ENCODE results near the gene AGPS.
A peak's percentile ranks its signal among the peaks of the same experiment; 100 is the strongest.

Gene AGPS

GRCh38 chr2:177395351-177396065 lies 2.9 kb downstream of the AGPS start:
- H3K27me3 ChIP-seq = peaks cover 0 to 30% (median 20%) of the 10 kb centered on the region in 11 experiments; a peak in 18 of 22 replicates
- peak overlapping the region in 3 of 11 experiments; percentile 85 to 95 (median 93); a peak in 7 of 22 replicates for H3K4me2 ChIP-seq
- no peak overlapping the region for H3K9ac ChIP-seq
- no peak for TF ChIP-seq Cebpa-rat (IDR thresholded peaks at IDR 0.05)
- H3K36me3 ChIP-seq = peaks cover 0 to 11% (median 7%) of the 10 kb centered on the region in 11 experiments; a peak in 5 of 22 replicates
- no peaks in the 10 kb centered on the region for H3K9me3 ChIP-seq (replicated peaks in 1 of 11)
- H3K4me3 ChIP-seq = no peak overlapping the region
- no peak overlapping the region; a peak in 1 of 22 replicates for H3K27ac ChIP-seq
- peaks cover 0 to 53% (median 17%) of the 10 kb centered on the region in 11 experiments; a peak in 12 of 22 replicates for H4K20me1 ChIP-seq
- H3K4me1 ChIP-seq = peaks cover 26 to 67% (median 33%) of the 10 kb centered on the region in 10 experiments

GRCh38 chr2:177396703-177397460 lies 4.3 kb downstream of the AGPS start:
- Histone ChIP-seq H3K9ac (no peak overlapping the region), H3K4me1 (peaks cover 26 to 59% (median 32%) of the 10 kb centered on the region in 10 experiments), H3K27me3 (peaks cover 0 to 24% (median 18%) of the 10 kb centered on the region in 11 experiments; a peak in 17 of 22 replicates), H4K20me1 (peaks cover 0 to 67% (median 17%) of the 10 kb centered on the region in 11 experiments; a peak in 12 of 22 replicates), H3K36me3 (peaks cover 0 to 11% (median 7%) of the 10 kb centered on the region in 11 experiments; a peak in 5 of 22 replicates), H3K27ac (no peak overlapping the region), H3K4me3 (no peak overlapping the region), H3K4me2 (peak overlapping the region in 3 of 11 experiments; percentile 38 to 60 (median 38); a peak in 5 of 22 replicates), H3K9me3 (replicated peaks in 1 of 11) (no peaks in the 10 kb centered on the region)
- no peak for TF ChIP-seq Cebpa-rat (IDR thresholded peaks at IDR 0.05)

DNA sequence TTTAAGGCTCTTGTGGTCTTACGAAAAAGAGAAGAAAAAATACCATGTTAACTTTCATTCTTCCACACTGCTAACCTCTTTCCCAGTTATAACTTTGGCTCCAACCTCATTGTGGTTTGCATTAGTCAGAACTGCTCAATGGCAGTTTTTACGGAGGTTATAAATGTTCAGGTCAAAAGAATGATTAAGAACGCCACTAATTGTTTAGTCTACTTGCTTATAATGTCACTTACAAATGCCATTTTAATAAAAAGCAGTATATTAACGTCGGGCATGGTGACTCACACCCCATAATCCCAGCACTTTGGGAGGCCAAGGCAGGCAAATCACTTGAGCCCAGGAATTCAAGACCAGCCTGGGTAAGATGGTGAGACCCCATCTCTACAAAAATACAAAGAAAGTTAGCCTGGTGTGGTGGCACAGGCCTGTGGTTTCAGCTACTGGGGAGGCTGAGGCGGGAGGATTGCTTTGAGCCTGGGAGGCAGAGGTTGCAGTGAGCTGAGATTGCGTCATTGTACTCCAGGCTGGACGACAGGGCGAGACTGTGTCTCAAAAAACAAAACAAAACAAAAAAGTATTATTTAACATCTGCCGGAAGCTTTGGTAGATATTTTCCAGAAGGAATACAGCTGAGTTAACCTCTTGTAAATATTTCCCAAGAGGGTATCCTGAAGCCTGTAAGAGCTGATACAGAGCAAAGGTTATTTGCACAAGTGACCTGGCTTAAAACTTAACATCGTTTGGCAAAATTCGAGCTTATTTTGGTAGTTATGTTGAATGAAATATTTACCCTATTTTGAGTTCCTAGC lies 5.1 kb downstream of the AGPS start:
- peak in 2 of 11 experiments; percentile 27 to 41; a peak in 1 of 22 replicates for TF ChIP-seq Cebpa-rat (IDR thresholded peaks at IDR 0.05)
- Histone ChIP-seq H3K4me3 (no peak overlapping the region), H3K27me3 (peaks cover 0 to 16% (median 10%) of the 10 kb centered on the region in 11 experiments; a peak in 17 of 22 replicates), H3K27ac (no peak overlapping the region), H3K9ac (no peak overlapping the region), H3K4me1 (peaks cover 18 to 54% (median 25%) of the 10 kb centered on the region in 10 experiments; a peak in 19 of 20 replicates), H3K4me2 (peak overlapping the region in 6 of 11 experiments; percentile 17 to 60 (median 40); a peak in 10 of 22 replicates), H3K36me3 (peaks cover 0 to 11% (median 7%) of the 10 kb centered on the region in 11 experiments; a peak in 5 of 22 replicates), H3K9me3 (replicated peaks in 1 of 11) (no peaks in the 10 kb centered on the region), H4K20me1 (peaks cover 0 to 75% (median 17%) of the 10 kb centered on the region in 11 experiments; a peak in 12 of 22 replicates)

- H3K4me3 ChIP-seq = no peak overlapping the region
Observed at GRCh38 chr2:177398290-177398683, 5.7 kb downstream of the AGPS start.

GRCh38 chr2:177398791-177399190 lies 6.2 kb downstream of the AGPS start:
- Histone ChIP-seq H3K4me1 (peaks cover 7 to 52% (median 18%) of the 10 kb centered on the region in 10 experiments; a peak in 19 of 20 replicates), H4K20me1 (peaks cover 0 to 86% (median 17%) of the 10 kb centered on the region in 11 experiments; a peak in 12 of 22 replicates), H3K4me3 (no peak overlapping the region), H3K27ac (no peak overlapping the region), H3K36me3 (peaks cover 0 to 11% (median 7%) of the 10 kb centered on the region in 11 experiments; a peak in 5 of 22 replicates), H3K9me3 (replicated peaks in 1 of 11) (no peaks in the 10 kb centered on the region), H3K4me2 (peak overlapping the region in 1 of 11 experiments; percentile 2; a peak in 1 of 22 replicates), H3K27me3 (peaks cover 0 to 8% (median 0%) of the 10 kb centered on the region in 11 experiments; a peak in 7 of 22 replicates), H3K9ac (no peak overlapping the region)
- TF ChIP-seq Cebpa-rat (IDR thresholded peaks at IDR 0.05) = no peak

More at GRCh38 chr2:177398290-177398683, 5.7 kb downstream of the AGPS start:
- peaks cover 0 to 81% (median 17%) of the 10 kb centered on the region in 11 experiments; a peak in 12 of 22 replicates for H4K20me1 ChIP-seq
- peaks cover 0 to 11% (median 7%) of the 10 kb centered on the region in 11 experiments; a peak in 5 of 22 replicates for H3K36me3 ChIP-seq
- peaks cover 0 to 10% (median 4%) of the 10 kb centered on the region in 11 experiments; a peak in 11 of 22 replicates for H3K27me3 ChIP-seq
- no peaks in the 10 kb centered on the region for H3K9me3 ChIP-seq (replicated peaks in 1 of 11)
- TF ChIP-seq Cebpa-rat (IDR thresholded peaks at IDR 0.05) = no peak
- peaks cover 12 to 54% (median 23%) of the 10 kb centered on the region in 10 experiments; a peak in 19 of 20 replicates for H3K4me1 ChIP-seq
- H3K27ac ChIP-seq = no peak overlapping the region
- peak overlapping the region in 1 of 11 experiments; percentile 2; a peak in 1 of 22 replicates for H3K4me2 ChIP-seq
- no peak overlapping the region for H3K9ac ChIP-seq

DNA sequence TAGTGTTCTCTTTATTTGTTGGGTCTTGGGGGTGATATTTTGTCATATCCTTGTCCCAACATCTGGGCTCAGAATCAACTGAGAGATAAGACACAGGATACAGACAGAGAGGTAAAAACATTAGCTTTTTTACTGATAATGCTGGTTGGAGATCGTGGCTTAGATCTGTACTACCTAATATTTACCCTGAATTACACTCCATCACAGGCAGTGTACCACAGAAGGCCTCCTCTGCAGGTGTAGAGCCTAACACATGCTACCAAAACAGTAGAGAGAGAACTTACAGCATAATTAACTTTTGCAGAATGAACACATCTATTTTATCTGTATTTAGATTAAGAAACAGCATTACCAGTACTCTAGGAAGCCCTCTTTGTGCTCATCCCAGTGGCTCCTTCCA lies 6.8 kb downstream of the AGPS start:
- Histone ChIP-seq H3K36me3 (peaks cover 0 to 11% (median 7%) of the 10 kb centered on the region in 11 experiments; a peak in 5 of 22 replicates), H3K4me2 (no peak overlapping the region), H3K9me3 (replicated peaks in 1 of 11) (no peaks in the 10 kb centered on the region), H4K20me1 (peaks cover 0 to 90% (median 17%) of the 10 kb centered on the region in 11 experiments; a peak in 12 of 22 replicates), H3K4me1 (peaks cover 1 to 52% (median 12%) of the 10 kb centered on the region in 10 experiments; a peak in 14 of 20 replicates), H3K27ac (no peak overlapping the region), H3K27me3 (peaks cover 0 to 2% (median 0%) of the 10 kb centered on the region in 11 experiments; a peak in 1 of 22 replicates), H3K4me3 (no peak overlapping the region), H3K9ac (no peak overlapping the region)
- no peak for TF ChIP-seq Cebpa-rat (IDR thresholded peaks at IDR 0.05)

DNA sequence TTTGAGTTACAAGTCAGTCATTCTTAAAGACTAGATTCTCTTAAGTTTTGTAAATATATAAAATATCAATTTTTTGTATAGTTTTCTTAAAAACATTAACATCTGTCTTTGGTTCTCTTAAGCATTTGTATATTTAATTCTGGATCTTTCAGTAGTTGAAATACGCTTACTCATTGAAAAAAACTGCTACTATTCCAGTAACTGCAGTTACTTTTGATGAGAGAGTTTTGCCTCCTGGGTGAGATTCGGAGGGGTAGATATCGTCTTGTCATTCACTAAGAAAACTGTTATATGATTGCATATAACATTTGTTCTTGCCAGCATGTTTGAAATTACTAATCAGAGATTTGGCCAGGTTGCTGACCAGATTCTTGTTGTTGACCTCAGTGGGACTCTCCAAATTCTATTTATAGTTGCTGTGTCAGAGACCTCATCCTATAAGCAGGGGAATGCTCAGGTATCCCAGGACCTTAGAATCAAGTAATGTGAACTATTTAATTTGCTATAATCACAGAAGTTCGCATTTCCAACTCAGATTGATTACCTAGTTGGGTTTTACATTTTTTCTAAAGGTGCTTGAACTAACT lies 7.9 kb downstream of the AGPS start:
- Histone ChIP-seq H3K27ac (no peak overlapping the region), H3K27me3 (no peaks in the 10 kb centered on the region), H3K4me3 (no peak overlapping the region), H3K9ac (no peak overlapping the region), H4K20me1 (peaks cover 0 to 89% (median 17%) of the 10 kb centered on the region in 11 experiments; a peak in 11 of 22 replicates), H3K4me2 (no peak overlapping the region), H3K36me3 (peaks cover 0 to 11% (median 7%) of the 10 kb centered on the region in 11 experiments; a peak in 5 of 22 replicates), H3K9me3 (replicated peaks in 1 of 11) (no peaks in the 10 kb centered on the region), H3K4me1 (peaks cover 0 to 51% (median 10%) of the 10 kb centered on the region in 10 experiments; a peak in 12 of 20 replicates)
- TF ChIP-seq Cebpa-rat (IDR thresholded peaks at IDR 0.05) = no peak
